ENCODE measurements around the gene FAM193B. TPM values are rescaled to one million over a fixed set of nuclear protein-coding genes. Genes with fewer than 3 reads are reported as not detected.

Gene FAM193B
- total and polyA plus RNA-seq, 2 donors (not counting 1 experiment from before 2014, with no cell fraction given), result 227 to 301 TPM

GRCh38 chr5:177553671-177554429 lies 513 bp downstream of the FAM193B start:
- Mint-ChIP-seq H3K27ac (peak overlapping the region; percentile 32), H3K27me3 (no peaks in the 10 kb centered on the region), H3K4me3 (peak overlapping the region; percentile 93), H3K4me1 (peaks cover 32% of the 10 kb centered on the region), H3K9me3 (ENCODE audit: insufficient read depth) (no peaks in the 10 kb centered on the region)
- ChIA-PET CTCF (interaction anchor here (0.9 to 1.3 kb wide), 2 partner anchors 52 to 149 kb away, joined by 3 to 7 read pairs; no protein-coding TSS in a partner anchor), POLR2A (no interaction called here)
- Histone ChIP-seq H3K4me1 (ENCODE audit: control insufficient read depth in 2 of 2, insufficient read depth in 2 of 2, low read length in 2 of 2) (peaks cover 18 to 26% of the 10 kb centered on the region in 2 donors), H4K20me1 (ENCODE audit: control insufficient read depth, insufficient read depth, low read length, poor library complexity, severe bottlenecking) (peaks cover 36% of the 10 kb centered on the region), H2AFZ (ENCODE audit: insufficient read depth, low read depth, low read length, poor library complexity, severe bottlenecking) (peak overlapping the region; percentile 89), H3K9ac (ENCODE audit: low read length) (peak overlapping the region; percentile 85), H3K4me2 (replicated peaks; ENCODE audit: low read depth, low read length, poor library complexity, severe bottlenecking) (peak overlapping the region; percentile 96), H3K79me2 (ENCODE audit: control insufficient read depth, insufficient read depth, low read length) (peaks cover 62% of the 10 kb centered on the region), H3K36me3 (replicated peaks in 1 of 2; ENCODE audit: control extremely low read depth in 1 of 2, control insufficient read depth in 1 of 2, extremely low read depth in 1 of 2, insufficient read depth in 2 of 2, low read length in 1 of 2) (peaks cover 2 to 15% of the 10 kb centered on the region in 2 experiments), H3K9me3 (ENCODE audit: control extremely low read depth in 1 of 3, control insufficient read depth in 2 of 3, insufficient read depth in 1 of 3, low read length in 2 of 3) (no peaks in the 10 kb centered on the region), H3K27ac (ENCODE audit: low read length in 2 of 2) (peak overlapping the region in 1 of 2 donors; percentile 66), H3K4me3 (ENCODE audit: control extremely low read depth in 1 of 5, extremely low read depth in 1 of 5, insufficient read depth in 1 of 5, low read depth in 2 of 5, low read length in 4 of 5) (peak overlapping the region; percentile 28 to 84 (median 77)), H3K27me3 (replicated peaks in 1 of 4; ENCODE audit: control extremely low read depth in 1 of 4, control insufficient read depth in 3 of 4, insufficient read depth in 4 of 4, low read length in 3 of 4) (no peaks in the 10 kb centered on the region)
- WGBS (ENCODE audit: insufficient coverage), result under 1% methylated on average over 71 of the region's 72 CpGs
- DNase-seq, result no peak
- intact Hi-C loops (cut with micrococcal nuclease), result loop anchor here (1.0 to 2.0 kb wide), 3 partner anchors 38 to 47 kb away; partner anchors contain the start of genes B4GALT7, DDX41 and TMED9
- TF ChIP-seq EZH2 (IDR thresholded peaks at IDR 0.05; ENCODE audit: borderline replicate concordance, insufficient read depth, low read depth, low read length, poor library complexity, severe bottlenecking) (no peak), CTCF (IDR thresholded peaks at IDR 0.05) (no peak)
- no peak for ATAC-seq (ENCODE audit: low read depth)
